Right lobe of liver (tissue), 6 donors: ENCODE measurements around the gene TLE3. TPM values are rescaled to one million over a fixed set of nuclear protein-coding genes. Genes with fewer than 3 reads are reported as not detected.
A peak's percentile ranks its signal among the peaks of the same experiment; 100 is the strongest.

Experiments used
- ATAC-seq, 4 donors: fragments of 200-7000 bp; cut with Tn5 transposase; one replicate each; pipeline ENCODE4 v1.9.1; 2020; ENCODE audit warnings: mild to moderate bottlenecking in 4 of 4, moderate library complexity in 4 of 4
- DNase-seq, 3 donors: peaks; one replicate each; pipeline ENCODE4 v3.0.0-alpha.2; 2020
- H3K27ac ChIP-seq, 3 donors: fragments of 200-600 bp; one replicate each; pipeline ENCODE4 v1.8.0; 2022
- H3K27me3 ChIP-seq, 2 donors: fragments of 200-600 bp; one replicate each; pipeline ENCODE4 v1.8.0; 2022
- H3K36me3 ChIP-seq, 4 donors: fragments of 200-600 bp; sonication (generic) in 1 of 4; one replicate each; pipeline versions ENCODE4 v1.5.1 to v1.8.0; 2017 to 2022; ENCODE audit warnings: control low read depth in 1 of 4
- H3K4me1 ChIP-seq, 4 donors: fragments of 200-600 bp; sonication (generic) in 1 of 4; one replicate each; pipeline versions ENCODE4 v1.5.1 to v1.8.0; 2017 to 2022; ENCODE audit warnings: control low read depth in 1 of 4
- H3K4me3 ChIP-seq, 3 donors: fragments of 200-600 bp; one replicate each; pipeline ENCODE4 v1.8.0; 2022
- H3K9me3 ChIP-seq, 4 donors: fragments of 200-600 bp; sonication (generic) in 1 of 4; one replicate each; pipeline versions ENCODE4 v1.5.1 to v1.8.0; 2017 to 2022; ENCODE audit warnings: control low read depth in 1 of 4
- POLR2A ChIP-seq: fragments of 450-650 bp; IDR thresholded peaks from one replicate; pipeline ENCODE4 v1.6.1; 2017; ENCODE audit warnings: antibody characterized with exemption, mild to moderate bottlenecking
- WGBS: methylation state at CpG from one replicate; pipeline ENCODE4 v1.1.6; 2018; ENCODE audit warnings: low coverage, low lambda C conversion rate; ENCODE audit not compliant: insufficient coverage; ENCODE audit errors: missing lambda C conversion rate; 5-methylcytosine and 5-hydroxymethylcytosine counted together
- intact Hi-C, 2 donors: fragments of 100-400 bp; cut with DNase I; formaldehyde crosslinking; loops; one replicate each; pipeline versions ENCODE4 v1.11.2 to v1.14.1; 2022
- total RNA-seq, 6 experiments: library from RNA; depleted of rRNA in 2 of 6; stranded (reverse); fragments of >200 nt in 2 of 6; fragmentation: NEBNext Ultra II Directional in 3 of 6; extraction: Animal tissue kit (Norgen Biotek cat#: 25700) in 3 of 6; gene quantifications; one replicate each; pipeline versions ENCODE4 v1.1.0 to v1.2.4, GENCODE V29; 2016 to 2023
- TF ChIP-seq, protein P1 (sequence below), 4 donors: fragments of 200-600 bp in 3 of 4; fragments of 450-650 bp in 1 of 4; IDR thresholded peaks; one replicate each; pipeline versions ENCODE4 v1.5.1 to v1.8.0; 2016 to 2022; ENCODE audit warnings: antibody characterized with exemption in 4 of 4, mild to moderate bottlenecking in 2 of 4
- donor health status: DM: no; HTN: yes; CAD: no.
- donor health status: DM: no; HTN: no; CAD: no.
- donor health status: DM: no; HTN: no; CAD: no.
- donor health status: DM: no; HTN: yes; CAD: no.
- donor health status: DM: no; HTN: yes; CAD: no.

TLE3 gene
- total RNA-seq, 6 experiments from 2014 or later = 8.9 to 38.2 (median 21.2) TPM

DNA sequence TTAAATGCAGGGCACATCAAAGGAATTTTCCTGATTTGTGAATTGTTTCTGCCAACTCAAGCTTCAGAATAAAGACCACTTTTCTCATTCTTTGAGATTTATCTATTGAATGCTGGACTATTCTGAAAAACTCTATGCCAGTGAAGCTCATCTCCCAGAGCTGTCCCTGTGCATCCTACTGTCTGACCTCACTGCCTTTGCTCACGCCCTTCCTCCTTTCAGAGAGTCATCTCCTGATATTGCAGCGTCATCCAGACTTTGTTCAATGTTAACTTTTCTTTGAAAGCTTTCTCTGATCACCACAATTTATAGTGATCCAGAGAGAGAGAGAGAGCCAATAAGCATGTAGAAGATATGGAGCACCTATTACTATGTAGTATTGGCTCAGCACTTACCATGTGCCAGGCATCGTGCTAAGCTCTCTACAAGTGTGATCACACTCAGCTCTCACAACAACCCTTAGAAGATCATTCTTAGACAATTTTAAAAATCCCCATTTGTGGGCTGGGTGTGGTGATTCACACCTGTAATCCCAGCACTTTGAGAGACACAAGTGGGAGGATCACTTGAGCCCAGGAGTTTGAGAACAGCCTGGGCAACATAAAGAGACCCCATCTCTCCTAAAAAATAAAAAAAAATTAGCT, 30.2 kb upstream of the TLE3 start:
- 65% methylated on average over 3 of the region's 3 CpGs for WGBS
- DNase-seq (no peak), ATAC-seq (peak in 2 of 4 donors; percentile 37 to 43)
- H3K9me3 ChIP-seq = no peaks in the 10 kb centered on the region
- H3K4me3 ChIP-seq = no peak overlapping the region
- peak overlapping the region in 1 of 3 donors; percentile 52 for H3K27ac ChIP-seq
- TF ChIP-seq, protein P1, sequence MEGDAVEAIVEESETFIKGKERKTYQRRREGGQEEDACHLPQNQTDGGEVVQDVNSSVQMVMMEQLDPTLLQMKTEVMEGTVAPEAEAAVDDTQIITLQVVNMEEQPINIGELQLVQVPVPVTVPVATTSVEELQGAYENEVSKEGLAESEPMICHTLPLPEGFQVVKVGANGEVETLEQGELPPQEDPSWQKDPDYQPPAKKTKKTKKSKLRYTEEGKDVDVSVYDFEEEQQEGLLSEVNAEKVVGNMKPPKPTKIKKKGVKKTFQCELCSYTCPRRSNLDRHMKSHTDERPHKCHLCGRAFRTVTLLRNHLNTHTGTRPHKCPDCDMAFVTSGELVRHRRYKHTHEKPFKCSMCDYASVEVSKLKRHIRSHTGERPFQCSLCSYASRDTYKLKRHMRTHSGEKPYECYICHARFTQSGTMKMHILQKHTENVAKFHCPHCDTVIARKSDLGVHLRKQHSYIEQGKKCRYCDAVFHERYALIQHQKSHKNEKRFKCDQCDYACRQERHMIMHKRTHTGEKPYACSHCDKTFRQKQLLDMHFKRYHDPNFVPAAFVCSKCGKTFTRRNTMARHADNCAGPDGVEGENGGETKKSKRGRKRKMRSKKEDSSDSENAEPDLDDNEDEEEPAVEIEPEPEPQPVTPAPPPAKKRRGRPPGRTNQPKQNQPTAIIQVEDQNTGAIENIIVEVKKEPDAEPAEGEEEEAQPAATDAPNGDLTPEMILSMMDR (IDR thresholded peaks at IDR 0.05) = no peak
- H3K4me1 ChIP-seq = peaks cover 0 to 22% (median 0%) of the 10 kb centered on the region in 4 donors
- intact Hi-C loops = no loop called here
- no peaks in the 10 kb centered on the region for H3K36me3 ChIP-seq
- H3K27me3 ChIP-seq = no peaks in the 10 kb centered on the region

DNA sequence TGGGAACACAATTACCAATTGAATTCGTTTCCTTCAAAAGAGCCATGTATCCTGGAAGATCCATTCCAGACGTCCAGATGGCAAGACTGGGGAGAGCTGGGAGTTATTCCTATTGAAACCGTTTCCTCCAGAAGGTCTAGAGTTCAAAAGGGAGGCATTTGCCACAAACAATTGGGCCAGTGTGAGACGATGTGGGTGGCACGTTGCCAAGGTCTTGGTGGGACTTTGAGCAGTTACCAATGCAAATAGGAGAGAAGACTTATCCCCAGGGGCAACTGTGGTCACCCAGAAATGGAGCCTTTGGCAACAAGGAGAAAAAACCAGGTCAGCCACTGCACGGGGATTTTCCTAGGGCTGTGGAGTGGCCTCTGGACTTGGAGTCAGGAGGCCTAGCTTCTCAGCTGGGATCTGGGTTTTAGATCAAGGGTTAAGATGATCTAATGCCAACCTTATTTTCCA, 29.6 kb upstream of the TLE3 start:
- peaks cover 0 to 20% (median 2%) of the 10 kb centered on the region in 4 donors for H3K4me1 ChIP-seq
- H3K36me3 ChIP-seq = no peaks in the 10 kb centered on the region
- H3K27ac ChIP-seq = peak overlapping the region in 1 of 3 donors; percentile 52
- ATAC-seq = peak; percentile 22 to 74 (median 63)
- intact Hi-C loops = no loop called here
- WGBS = 23% methylated on average over 6 of the region's 6 CpGs
- H3K4me3 ChIP-seq = no peak overlapping the region
- TF ChIP-seq, protein P1 (IDR thresholded peaks at IDR 0.05) = no peak
- no peak for TF ChIP-seq POLR2A
- no peaks in the 10 kb centered on the region for H3K9me3 ChIP-seq
- DNase-seq = peak in 1 of 3 donors; percentile 70
- no peaks in the 10 kb centered on the region for H3K27me3 ChIP-seq

DNA sequence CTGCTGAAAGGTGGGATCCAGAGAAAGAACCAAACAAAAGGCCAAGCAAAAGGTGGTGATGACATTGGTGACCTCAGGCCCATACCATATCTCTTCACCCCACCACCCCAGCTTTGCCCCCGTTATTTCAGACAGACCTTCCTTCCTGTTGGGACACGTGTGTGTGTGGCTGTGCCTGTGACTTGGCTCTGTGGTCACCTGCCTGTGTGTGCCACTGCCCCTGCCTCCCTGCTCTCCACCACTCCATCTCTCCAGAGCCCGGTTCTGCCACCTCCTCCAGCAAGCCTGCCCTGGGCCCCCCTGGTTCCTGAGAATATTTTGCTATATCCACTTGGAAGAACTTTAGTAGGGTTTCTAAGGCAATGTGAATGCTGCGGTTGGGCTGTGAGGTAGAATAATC, 28.6 kb upstream of the TLE3 start:
- no peaks in the 10 kb centered on the region for H3K36me3 ChIP-seq
- no peaks in the 10 kb centered on the region for H3K9me3 ChIP-seq
- WGBS = 50% methylated on average over 3 of the region's 4 CpGs
- intact Hi-C loops = no loop called here
- no peaks in the 10 kb centered on the region for H3K27me3 ChIP-seq
- peaks cover 0 to 27% (median 6%) of the 10 kb centered on the region in 4 donors for H3K4me1 ChIP-seq
- TF ChIP-seq, protein P1 (IDR thresholded peaks at IDR 0.05) = no peak
- TF ChIP-seq POLR2A = no peak
- DNase-seq (no peak), ATAC-seq (no peak)
- H3K4me3 ChIP-seq = no peak overlapping the region
- H3K27ac ChIP-seq = no peak overlapping the region

DNA sequence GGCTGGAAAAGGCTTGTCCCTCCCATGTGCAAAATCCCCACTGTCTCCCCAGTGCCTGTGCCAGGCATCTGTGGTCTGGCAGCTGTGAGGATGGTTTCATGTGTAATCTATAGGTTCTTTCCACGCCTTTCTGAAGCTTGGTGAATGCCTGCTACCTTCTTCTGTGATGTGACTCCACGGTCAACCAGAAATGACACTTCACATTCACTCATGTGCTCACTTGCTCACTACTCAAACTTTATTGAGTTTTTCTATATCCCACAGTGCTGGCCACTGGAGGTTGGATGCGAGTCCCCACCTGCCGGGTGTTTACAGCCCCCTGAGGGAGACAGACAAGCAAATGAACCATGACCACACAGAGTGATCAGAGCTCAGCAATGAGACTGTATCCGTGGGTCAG, 27.9 kb upstream of the TLE3 start:
- Histone ChIP-seq H3K36me3 (no peaks in the 10 kb centered on the region), H3K4me1 (peaks cover 0 to 34% (median 10%) of the 10 kb centered on the region in 4 donors), H3K4me3 (no peak overlapping the region), H3K27me3 (no peaks in the 10 kb centered on the region), H3K27ac (no peak overlapping the region), H3K9me3 (no peaks in the 10 kb centered on the region)
- 87% methylated on average over 5 of the region's 5 CpGs for WGBS
- TF ChIP-seq, protein P1 (IDR thresholded peaks at IDR 0.05) = no peak
- no peak for TF ChIP-seq POLR2A
- no peak for DNase-seq
- no peak for ATAC-seq
- intact Hi-C loops = no loop called here
